Activated CD8-positive, alpha-beta T cell treated with anti-CD3 and anti-CD28 coated beads, Interleukin-2, amount 10 ng/mL, durations not matched to agents 7 days and 5 days (primary cell): Measurements from ENCODE around the gene REM2. TPM values are rescaled to one million over a fixed set of nuclear protein-coding genes. Genes with fewer than 3 reads are reported as not detected.

Experiments used
- ATAC-seq: fragments of 150-1000 bp; cut with Tn5 transposase; one replicate; pipeline ENCODE4 v1.10.0; 2021; ENCODE audit warnings: moderate library complexity
- CTCF ChIA-PET: fragments of 350-600 bp; sonication (Branson Sonifier 250); formaldehyde crosslinking; loops from one replicate; lab custom pipeline; 2021; ENCODE audit warnings: antibody characterized with exemption; lab: Charles Lee
- POLR2A ChIA-PET: fragments of 350-600 bp; sonication (Branson Sonifier 250); formaldehyde crosslinking; loops from one replicate; lab custom pipeline; 2021; ENCODE audit warnings: antibody characterized with exemption; lab: Charles Lee
- DNase-seq: peaks from one replicate; pipeline ENCODE4 v3.0.0-alpha.2; 2020
- H3K27ac Mint-ChIP-seq: one replicate; pipeline ENCODE4 v1.8.0; 2021; ENCODE audit warnings: mild to moderate bottlenecking, mixed read lengths
- H3K27me3 Mint-ChIP-seq: one replicate; pipeline ENCODE4 v1.8.0; 2021; ENCODE audit warnings: low read depth, mixed read lengths
- H3K36me3 Mint-ChIP-seq: one replicate; pipeline ENCODE4 v1.8.0; 2021; ENCODE audit warnings: low read depth, mixed read lengths
- H3K4me1 Mint-ChIP-seq: one replicate; pipeline ENCODE4 v1.8.0; 2021; ENCODE audit warnings: low read depth, mixed read lengths
- H3K4me3 Mint-ChIP-seq: one replicate; pipeline ENCODE4 v1.8.0; 2021; ENCODE audit warnings: mild to moderate bottlenecking, mixed read lengths
- H3K9me3 Mint-ChIP-seq: one replicate; pipeline ENCODE4 v1.8.0; 2022; ENCODE audit warnings: mixed read lengths; ENCODE audit not compliant: insufficient read depth
- total RNA-seq, 2 experiments: library from RNA; stranded (reverse); gene quantifications; one replicate each; pipeline ENCODE4 v1.2.3, GENCODE V29; 2021

Gene REM2
- total RNA-seq, 2 experiments from 2014 or later = 0.21 to 0.61 TPM

DNA sequence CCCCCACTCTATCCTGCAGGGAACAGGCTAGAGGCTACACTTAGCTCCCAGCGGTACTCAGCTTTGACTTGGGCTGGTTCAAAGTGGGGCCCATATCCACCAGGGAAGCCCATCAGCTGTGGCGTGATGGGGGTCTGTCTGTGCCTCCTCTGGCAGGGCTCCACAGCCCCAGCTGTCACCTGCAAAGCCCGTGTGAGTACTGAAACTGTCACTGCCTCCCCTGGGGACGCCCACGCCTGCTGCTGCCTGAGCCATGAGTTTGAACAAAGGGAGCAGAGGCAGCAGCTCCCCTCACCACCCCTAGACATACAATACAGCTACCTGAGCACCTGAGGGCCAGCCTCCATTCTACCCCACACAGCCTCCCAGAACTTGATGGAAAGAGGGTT lies 5.0 kb downstream of the REM2 start:
- H3K4me1 Mint-ChIP-seq = peaks cover 31% of the 10 kb centered on the region
- POLR2A ChIA-PET = interaction anchor here (0.6 to 1.7 kb wide), 4 partner anchors 15 to 122 kb away, joined by 3 to 5 read pairs (median 3); partner anchors contain the start of gene OXA1L
- H3K36me3 Mint-ChIP-seq = peaks cover 4% of the 10 kb centered on the region
- H3K27ac Mint-ChIP-seq = no peak overlapping the region
- no peak overlapping the region for H3K4me3 Mint-ChIP-seq
- peaks cover 29% of the 10 kb centered on the region for H3K27me3 Mint-ChIP-seq
- CTCF ChIA-PET = interaction anchor here (1.2 to 11.0 kb wide), 7 partner anchors 14 to 331 kb away, joined by 3 to 152 read pairs (median 5); partner anchors contain the start of gene LRP10
- ATAC-seq (no peak), DNase-seq (no peak)
- H3K9me3 Mint-ChIP-seq = no peaks in the 10 kb centered on the region

DNA sequence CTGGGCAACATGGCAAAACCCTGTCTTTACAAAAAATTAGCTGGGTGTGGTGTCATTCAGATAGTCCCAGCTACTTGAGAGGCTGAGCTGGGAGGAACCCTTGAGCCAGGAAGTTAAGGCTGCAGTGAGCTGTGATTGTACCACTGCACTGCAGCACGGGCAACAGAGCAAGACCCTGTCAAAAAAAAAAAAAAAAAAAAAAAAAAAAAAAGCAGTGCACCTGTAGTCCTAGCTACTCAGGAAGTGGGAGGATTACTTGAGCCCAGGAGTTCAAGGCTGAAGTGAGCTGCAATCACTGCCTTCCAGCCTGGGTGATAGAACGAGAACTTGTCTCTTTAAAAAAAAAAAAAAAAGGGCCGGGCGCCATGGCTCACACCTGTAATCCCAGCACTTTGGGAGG lies 5.6 kb downstream of the REM2 start:
- H3K27ac Mint-ChIP-seq = no peak overlapping the region
- DNase-seq (no peak), ATAC-seq (no peak)
- ChIA-PET CTCF (interaction anchor here (0.7 to 11.0 kb wide), 7 partner anchors 13 to 332 kb away, joined by 3 to 152 read pairs (median 5); partner anchors contain the start of gene LRP10), POLR2A (interaction anchor here (0.6 to 1.7 kb wide), 3 partner anchors 16 to 122 kb away, joined by 3 to 5 read pairs (median 3); partner anchors contain the start of gene OXA1L)
- H3K9me3 Mint-ChIP-seq = no peaks in the 10 kb centered on the region
- no peak overlapping the region for H3K4me3 Mint-ChIP-seq
- peaks cover 31% of the 10 kb centered on the region for H3K4me1 Mint-ChIP-seq
- peaks cover 24% of the 10 kb centered on the region for H3K27me3 Mint-ChIP-seq
- H3K36me3 Mint-ChIP-seq = peaks cover 4% of the 10 kb centered on the region

DNA sequence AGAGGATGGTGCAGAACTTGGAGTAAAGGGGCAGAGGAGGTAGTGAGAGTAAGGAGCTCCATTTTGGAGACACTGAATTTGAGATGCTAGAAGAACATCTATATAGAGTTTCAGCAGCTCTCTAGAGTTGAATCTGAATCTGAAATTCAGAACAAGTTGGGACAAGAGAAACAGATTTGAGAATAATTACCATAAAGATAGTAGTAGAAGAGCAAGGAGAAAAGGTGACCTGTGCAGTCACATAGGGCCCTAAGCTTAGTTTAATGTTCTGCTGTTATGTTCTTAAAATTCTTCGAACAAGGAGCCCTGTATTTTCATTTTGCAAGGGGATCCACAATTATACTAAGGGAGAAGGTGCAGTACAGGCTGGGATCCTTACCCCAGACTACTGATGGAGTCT lies 7.4 kb downstream of the REM2 start:
- DNase-seq = no peak
- ATAC-seq = no peak
- H3K4me1 Mint-ChIP-seq = peaks cover 29% of the 10 kb centered on the region
- H3K27me3 Mint-ChIP-seq = peaks cover 12% of the 10 kb centered on the region
- CTCF ChIA-PET = interaction anchor here (0.9 to 11.0 kb wide), 7 partner anchors 11 to 178 kb away, joined by 3 to 152 read pairs (median 4); partner anchors contain the start of genes LRP10 and PRMT5
- H3K27ac Mint-ChIP-seq = no peak overlapping the region
- POLR2A ChIA-PET = interaction anchor here (0.6 to 1.5 kb wide), 4 partner anchors 8 to 225 kb away, joined by 3 to 6 read pairs (median 3); partner anchors contain the start of gene RBM23
- H3K4me3 Mint-ChIP-seq = no peak overlapping the region
- H3K36me3 Mint-ChIP-seq = peaks cover 5% of the 10 kb centered on the region
- H3K9me3 Mint-ChIP-seq = no peaks in the 10 kb centered on the region

DNA sequence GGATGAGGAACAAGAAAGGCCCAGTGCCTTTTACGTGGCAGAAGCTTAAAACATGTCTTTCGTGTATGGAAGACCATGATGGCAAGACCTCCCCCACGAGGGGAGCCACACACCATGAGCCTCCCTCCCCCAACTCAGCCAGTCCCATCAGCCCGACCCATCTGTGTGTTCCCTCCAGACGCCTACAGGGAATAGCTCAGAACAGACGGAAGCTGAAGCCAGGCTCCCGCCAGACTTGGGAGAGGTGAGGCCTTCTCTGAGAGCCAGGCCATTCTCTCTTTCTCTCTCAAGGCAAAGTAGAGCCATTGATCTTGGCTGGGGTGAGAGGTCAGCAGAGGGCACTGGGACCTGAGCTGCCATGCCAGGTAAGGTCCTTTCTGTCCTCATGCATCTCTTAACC lies 9.5 kb downstream of the REM2 start:
- H3K4me3 Mint-ChIP-seq = no peak overlapping the region
- no peaks in the 10 kb centered on the region for H3K9me3 Mint-ChIP-seq
- peaks cover 7% of the 10 kb centered on the region for H3K27me3 Mint-ChIP-seq
- H3K27ac Mint-ChIP-seq = no peak overlapping the region
- peaks cover 13% of the 10 kb centered on the region for H3K4me1 Mint-ChIP-seq
- ATAC-seq (no peak), DNase-seq (no peak)
- CTCF ChIA-PET = interaction anchor here (1.3 kb wide), 1 partner anchor 20 kb away, joined by 3 read pairs; no protein-coding TSS in a partner anchor
- POLR2A ChIA-PET = no interaction called here
- peaks cover 5% of the 10 kb centered on the region for H3K36me3 Mint-ChIP-seq

DNA sequence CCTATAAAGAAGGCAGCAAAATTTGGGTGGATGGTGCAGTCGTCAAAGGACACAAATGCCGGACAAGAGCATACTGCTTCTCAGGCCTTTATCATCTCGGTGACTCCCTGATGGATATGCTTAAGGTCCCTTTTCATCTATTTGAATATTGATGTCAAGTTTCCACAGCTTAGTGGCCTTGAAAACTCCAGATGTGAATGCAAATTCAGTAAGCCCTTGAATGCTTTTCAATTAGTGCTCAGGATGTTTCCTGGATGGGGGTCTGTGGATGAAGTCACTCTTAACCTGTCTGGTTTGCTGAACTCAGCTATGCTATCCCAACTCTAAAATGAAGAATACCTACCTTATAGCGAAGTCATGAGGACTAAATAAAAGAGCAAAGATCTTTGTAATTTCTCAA lies 10.7 kb downstream of the REM2 start:
- Mint-ChIP-seq H3K27ac (no peak overlapping the region), H3K9me3 (no peaks in the 10 kb centered on the region), H3K27me3 (peaks cover 7% of the 10 kb centered on the region), H3K36me3 (peaks cover 10% of the 10 kb centered on the region), H3K4me3 (no peak overlapping the region), H3K4me1 (peaks cover 2% of the 10 kb centered on the region)
- POLR2A ChIA-PET = interaction anchor here (1.1 kb wide), 1 partner anchor 35 kb away, joined by 3 read pairs; the partner anchor contains the start of gene PRMT5
- CTCF ChIA-PET = interaction anchor here (0.8 to 1.0 kb wide), 3 partner anchors 22 to 93 kb away, joined by 3 read pairs; no protein-coding TSS in a partner anchor
- no peak for DNase-seq
- ATAC-seq = no peak

DNA sequence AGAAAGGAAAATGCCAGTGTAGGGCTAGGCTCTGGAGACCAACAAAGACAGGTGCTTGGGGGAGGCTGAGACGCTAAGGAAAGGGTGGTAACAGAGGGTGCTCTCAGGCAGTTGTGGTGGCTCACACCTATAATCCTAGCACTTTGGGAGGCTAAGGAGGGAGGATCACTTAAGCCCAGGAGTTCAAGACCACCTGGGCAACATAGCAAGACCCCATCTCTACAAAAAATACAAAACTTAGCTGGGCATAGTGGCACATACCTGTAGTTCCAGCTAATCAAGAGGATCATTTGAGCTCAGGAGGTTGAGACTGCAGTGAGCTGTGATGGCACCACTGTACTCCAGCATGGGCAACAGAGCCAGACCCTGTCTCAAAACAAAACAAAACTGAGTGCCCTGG lies 12.4 kb downstream of the REM2 start:
- Mint-ChIP-seq H3K36me3 (peaks cover 14% of the 10 kb centered on the region), H3K9me3 (no peaks in the 10 kb centered on the region), H3K4me3 (no peak overlapping the region), H3K4me1 (peaks cover 2% of the 10 kb centered on the region), H3K27ac (no peak overlapping the region), H3K27me3 (no peaks in the 10 kb centered on the region)
- CTCF ChIA-PET = interaction anchor here (1.0 to 2.5 kb wide), 7 partner anchors 10 to 310 kb away, joined by 3 to 15 read pairs (median 6); no protein-coding TSS in a partner anchor
- ATAC-seq = no peak
- no peak for DNase-seq
- POLR2A ChIA-PET = interaction anchor here (0.8 to 1.5 kb wide), 3 partner anchors 12 to 24 kb away, joined by 3 to 6 read pairs (median 4); partner anchors contain the start of genes LRP10, RBM23 and REM2

DNA sequence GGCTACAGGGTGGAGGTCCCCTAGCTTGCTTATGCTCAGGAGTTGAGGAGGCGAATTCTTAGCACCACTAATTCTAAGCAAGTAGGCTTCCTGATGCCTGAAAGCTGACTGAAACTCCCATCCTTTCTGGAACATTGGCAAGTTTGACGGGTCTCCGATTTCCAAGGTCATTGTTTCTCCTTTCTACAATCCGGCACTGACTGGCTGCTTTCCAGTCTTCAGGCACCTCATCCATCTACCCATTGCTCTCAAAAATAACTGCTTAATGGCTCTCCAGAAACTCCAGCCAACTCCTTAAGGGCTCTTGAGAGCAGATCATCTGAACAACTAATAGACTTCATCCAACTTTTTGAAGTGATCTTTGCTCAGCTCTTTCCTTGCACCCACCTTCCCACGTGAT lies 13.3 kb downstream of the REM2 start:
- CTCF ChIA-PET = interaction anchor here (0.9 to 2.5 kb wide), 10 partner anchors 11 to 326 kb away, joined by 3 to 15 read pairs (median 6); no protein-coding TSS in a partner anchor
- H3K36me3 Mint-ChIP-seq = peaks cover 18% of the 10 kb centered on the region
- H3K9me3 Mint-ChIP-seq = no peaks in the 10 kb centered on the region
- ATAC-seq = no peak
- no peaks in the 10 kb centered on the region for H3K27me3 Mint-ChIP-seq
- H3K4me1 Mint-ChIP-seq = peaks cover 11% of the 10 kb centered on the region
- POLR2A ChIA-PET = interaction anchor here (1.1 to 1.5 kb wide), 2 partner anchors 23 to 25 kb away, joined by 4 to 6 read pairs; partner anchors contain the start of genes LRP10 and RBM23
- H3K4me3 Mint-ChIP-seq = no peak overlapping the region
- DNase-seq = no peak
- H3K27ac Mint-ChIP-seq = no peak overlapping the region

DNA sequence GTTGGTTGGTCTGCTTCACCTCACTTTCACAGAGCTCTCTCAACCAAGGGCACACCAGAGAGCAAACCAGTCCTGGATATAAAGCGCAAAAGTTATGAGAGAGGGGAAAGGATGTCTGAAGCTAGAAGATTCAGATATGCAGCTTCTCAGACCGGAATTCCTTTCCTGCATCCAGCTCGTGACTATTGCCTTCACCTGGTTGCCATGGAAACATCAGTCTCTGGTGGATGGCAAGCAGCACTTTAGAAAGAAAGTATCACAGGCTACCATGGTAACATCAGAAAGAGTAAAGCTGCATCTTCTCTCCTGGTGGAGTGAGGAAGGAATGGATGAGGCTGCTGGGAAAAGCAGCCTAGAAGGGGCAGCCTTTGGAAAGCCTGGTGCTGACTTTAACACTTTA lies 13.7 kb downstream of the REM2 start:
- H3K27ac Mint-ChIP-seq = no peak overlapping the region
- peaks cover 13% of the 10 kb centered on the region for H3K4me1 Mint-ChIP-seq
- no peaks in the 10 kb centered on the region for H3K9me3 Mint-ChIP-seq
- CTCF ChIA-PET = interaction anchor here (0.9 to 2.5 kb wide), 8 partner anchors 12 to 326 kb away, joined by 3 to 15 read pairs (median 6); no protein-coding TSS in a partner anchor
- H3K27me3 Mint-ChIP-seq = no peaks in the 10 kb centered on the region
- H3K36me3 Mint-ChIP-seq = peaks cover 21% of the 10 kb centered on the region
- DNase-seq (no peak), ATAC-seq (no peak)
- H3K4me3 Mint-ChIP-seq = no peak overlapping the region
- POLR2A ChIA-PET = interaction anchor here (1.5 kb wide), 1 partner anchor 23 kb away, joined by 4 read pairs; the partner anchor contains the start of gene RBM23

DNA sequence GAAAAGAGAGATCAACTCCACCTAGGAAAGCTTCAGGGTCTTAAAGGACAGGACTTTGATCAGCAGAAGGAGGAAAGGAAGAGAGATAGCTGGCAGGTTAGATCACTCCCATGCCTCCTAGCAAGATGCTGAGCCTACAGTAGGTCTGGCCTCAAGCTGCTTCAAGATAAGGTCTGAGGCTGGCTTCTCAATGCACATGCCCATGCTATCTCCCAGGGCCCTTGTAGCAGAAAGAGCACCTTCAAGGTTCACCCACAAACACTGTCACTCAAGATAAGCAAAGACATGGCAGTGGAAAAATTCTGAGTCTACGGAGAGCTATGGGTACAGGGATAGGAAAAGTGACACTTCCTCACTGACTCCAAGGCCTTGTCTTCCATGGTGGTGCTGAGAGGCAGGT lies 14.3 kb downstream of the REM2 start:
- no peaks in the 10 kb centered on the region for H3K9me3 Mint-ChIP-seq
- H3K4me3 Mint-ChIP-seq = no peak overlapping the region
- H3K27me3 Mint-ChIP-seq = no peaks in the 10 kb centered on the region
- H3K36me3 Mint-ChIP-seq = peaks cover 25% of the 10 kb centered on the region
- no peak for DNase-seq
- H3K4me1 Mint-ChIP-seq = peaks cover 13% of the 10 kb centered on the region
- ChIA-PET CTCF (interaction anchor here (1.8 to 4.2 kb wide), 5 partner anchors 12 to 327 kb away, joined by 6 to 20 read pairs (median 13); no protein-coding TSS in a partner anchor), POLR2A (interaction anchor here (0.6 kb wide), 1 partner anchor 313 kb away, joined by 3 read pairs; no protein-coding TSS in a partner anchor)
- no peak for ATAC-seq
- H3K27ac Mint-ChIP-seq = no peak overlapping the region

DNA sequence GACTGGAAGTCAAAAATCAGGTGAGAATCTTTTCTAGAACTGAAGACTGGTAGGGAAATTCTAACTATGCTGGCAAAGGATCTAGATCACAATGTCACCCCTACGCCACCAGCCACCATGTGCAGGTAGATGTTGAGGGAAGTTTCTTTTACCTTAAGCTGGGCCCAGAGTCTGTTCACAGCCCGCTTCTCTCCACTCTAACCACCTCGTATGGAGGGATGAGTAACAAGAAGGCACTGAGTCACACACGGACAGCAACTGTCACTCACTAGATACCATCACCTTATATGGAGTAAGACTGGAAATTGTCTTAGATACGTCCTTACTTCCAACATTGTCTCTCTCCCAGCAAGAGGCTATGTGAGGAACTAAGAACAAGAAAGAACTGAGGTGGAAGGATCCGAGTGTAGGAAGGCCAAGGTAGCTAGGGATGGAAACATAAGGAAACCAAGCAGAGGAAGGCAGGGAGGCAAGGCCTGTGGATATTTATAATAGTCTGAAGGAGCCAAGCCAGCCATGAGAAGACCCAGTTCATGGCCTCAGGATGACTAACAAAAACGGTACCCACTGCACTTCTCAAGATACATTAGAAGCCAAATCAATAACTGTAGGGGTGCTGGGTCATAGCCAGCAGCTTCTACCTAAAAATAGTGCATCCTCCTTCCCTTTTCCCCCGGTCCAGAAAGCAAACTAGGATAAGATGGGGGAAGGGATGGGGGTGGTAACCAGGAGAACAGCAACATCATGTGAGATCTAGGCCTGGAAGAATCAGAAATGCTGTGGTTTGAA lies 15.5 kb downstream of the REM2 start:
- Mint-ChIP-seq H3K9me3 (no peaks in the 10 kb centered on the region), H3K27ac (no peak overlapping the region), H3K4me3 (no peak overlapping the region), H3K4me1 (peaks cover 13% of the 10 kb centered on the region), H3K27me3 (no peaks in the 10 kb centered on the region), H3K36me3 (peaks cover 32% of the 10 kb centered on the region)
- DNase-seq = no peak
- ChIA-PET CTCF (interaction anchor here (1.8 to 4.9 kb wide), 10 partner anchors 13 to 328 kb away, joined by 6 to 46 read pairs (median 22); partner anchors contain the start of genes MRPL52 and RBM23), POLR2A (no interaction called here)
- no peak for ATAC-seq
